ENCODE measurements around the gene LYSMD1. TPM values are rescaled to one million over a fixed set of nuclear protein-coding genes. Genes with fewer than 3 reads are reported as not detected.

LYSMD1 gene
- total and polyA plus RNA-seq, 4 donors = 4.9 to 12.7 (median 5.2) TPM

GRCh38 chr1:151193856-151194255 lies 28.2 kb upstream of the LYSMD1 start:
- no peak overlapping the region for H3K27ac ChIP-seq (ENCODE audit: low read depth in 1 of 2, low read length in 1 of 2)
- H3K9me3 ChIP-seq (ENCODE audit: control insufficient read depth in 4 of 4, insufficient read depth in 3 of 4, low read length in 3 of 4) = no peaks in the 10 kb centered on the region
- no peak for DNase-seq
- H3K4me1 ChIP-seq (ENCODE audit: control insufficient read depth in 5 of 5, insufficient read depth in 5 of 5, low read length in 5 of 5) = peaks cover 0 to 6% (median 4%) of the 10 kb centered on the region in 5 donors
- no peak overlapping the region for H3K4me3 ChIP-seq
- no peak for TF ChIP-seq CTCF (IDR thresholded peaks at IDR 0.05; ENCODE audit: control extremely low read depth, extremely low read depth)
- ATAC-seq (ENCODE audit: insufficient read depth, low FRiP score) = no peak
- no peak overlapping the region for H3K9ac ChIP-seq (ENCODE audit: insufficient read depth in 1 of 2, low read length in 2 of 2)
- H3K27me3 ChIP-seq (ENCODE audit: control insufficient read depth in 3 of 3, insufficient read depth in 3 of 3, low read length in 2 of 3) = no peaks in the 10 kb centered on the region
- WGBS, 2 donors = 81 to 89% methylated on average over 1 of the region's 1 CpG
- peaks cover 0 to 3% (median 0%) of the 10 kb centered on the region in 4 donors for H3K36me3 ChIP-seq (ENCODE audit: control insufficient read depth in 4 of 4, insufficient read depth in 4 of 4, low read length in 4 of 4)

DNA sequence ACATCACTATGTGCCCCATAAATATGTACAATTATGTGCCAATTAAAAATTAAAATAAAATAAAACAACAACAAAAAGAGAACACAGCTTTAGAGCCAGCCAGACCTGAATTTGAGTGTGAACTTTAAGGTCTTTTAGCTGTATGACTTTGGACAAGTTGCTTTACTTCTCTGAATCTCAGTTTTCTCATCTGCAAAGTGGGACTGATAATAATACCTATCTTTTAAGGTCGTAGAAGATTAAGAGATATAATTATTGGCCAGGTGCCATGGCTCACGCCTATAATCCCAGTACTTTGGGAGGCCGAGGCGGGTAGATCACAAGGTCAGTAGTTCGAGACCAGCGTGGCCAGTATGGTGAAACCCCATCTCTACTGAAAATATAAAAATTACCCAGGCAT lies 27.6 kb upstream of the LYSMD1 start:
- Histone ChIP-seq H3K27me3 (ENCODE audit: control insufficient read depth in 3 of 3, insufficient read depth in 3 of 3, low read length in 2 of 3) (no peaks in the 10 kb centered on the region), H3K4me3 (no peak overlapping the region), H3K9ac (ENCODE audit: insufficient read depth in 1 of 2, low read length in 2 of 2) (no peak overlapping the region), H3K36me3 (ENCODE audit: control insufficient read depth in 4 of 4, insufficient read depth in 4 of 4, low read length in 4 of 4) (no peaks in the 10 kb centered on the region), H3K4me1 (ENCODE audit: control insufficient read depth in 5 of 5, insufficient read depth in 5 of 5, low read length in 5 of 5) (peaks cover 3 to 11% (median 5%) of the 10 kb centered on the region in 5 donors), H3K27ac (ENCODE audit: low read depth in 1 of 2, low read length in 1 of 2) (no peak overlapping the region), H3K9me3 (ENCODE audit: control insufficient read depth in 4 of 4, insufficient read depth in 3 of 4, low read length in 3 of 4) (no peaks in the 10 kb centered on the region)
- ATAC-seq (ENCODE audit: insufficient read depth, low FRiP score) (no peak), DNase-seq (no peak)
- TF ChIP-seq CTCF (IDR thresholded peaks at IDR 0.05; ENCODE audit: control extremely low read depth, extremely low read depth) = no peak
- 75 to 81% methylated on average over 6 of the region's 6 CpGs for WGBS, 2 donors

DNA sequence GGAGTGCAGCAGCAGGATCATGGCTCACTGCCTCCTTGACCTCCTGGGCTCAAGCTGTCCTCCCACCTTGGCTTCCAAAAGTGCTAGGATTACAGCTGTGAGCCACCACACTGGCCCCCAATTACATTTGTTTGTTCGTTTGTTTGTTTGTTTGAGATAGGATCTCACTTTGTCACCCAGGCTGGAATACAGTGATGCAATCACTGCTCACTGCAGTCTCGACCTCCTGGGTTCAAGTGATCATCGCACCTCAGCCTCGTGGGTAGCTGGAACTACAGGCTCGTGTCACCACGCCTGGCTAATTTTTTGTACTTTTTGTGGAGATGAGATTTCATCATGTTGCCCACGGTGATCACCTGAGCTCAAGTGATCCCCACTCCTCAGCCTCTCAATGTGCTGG lies 26.3 kb upstream of the LYSMD1 start:
- DNase-seq = no peak
- no peaks in the 10 kb centered on the region for H3K9me3 ChIP-seq (ENCODE audit: control insufficient read depth in 4 of 4, insufficient read depth in 3 of 4, low read length in 3 of 4)
- no peak for ATAC-seq (ENCODE audit: insufficient read depth, low FRiP score)
- H3K4me3 ChIP-seq = no peak overlapping the region
- no peak overlapping the region for H3K9ac ChIP-seq (ENCODE audit: insufficient read depth in 1 of 2, low read length in 2 of 2)
- H3K27me3 ChIP-seq (ENCODE audit: control insufficient read depth in 3 of 3, insufficient read depth in 3 of 3, low read length in 2 of 3) = no peaks in the 10 kb centered on the region
- H3K4me1 ChIP-seq (ENCODE audit: control insufficient read depth in 5 of 5, insufficient read depth in 5 of 5, low read length in 5 of 5) = peaks cover 3 to 14% (median 5%) of the 10 kb centered on the region in 5 donors
- no peaks in the 10 kb centered on the region for H3K36me3 ChIP-seq (ENCODE audit: control insufficient read depth in 4 of 4, insufficient read depth in 4 of 4, low read length in 4 of 4)
- H3K27ac ChIP-seq (ENCODE audit: low read depth in 1 of 2, low read length in 1 of 2) = no peak overlapping the region
- TF ChIP-seq CTCF (IDR thresholded peaks at IDR 0.05; ENCODE audit: control extremely low read depth, extremely low read depth) = no peak
- 73 to 78% methylated on average over 7 of the region's 7 CpGs for WGBS, 2 donors

Data from lung (tissue), 12 donors.